H1 (cell line): ENCODE data around the gene CA14. TPM values are rescaled to one million over a fixed set of nuclear protein-coding genes. Genes with fewer than 3 reads are reported as not detected.

ENCODE experiments used
- BCL11A ChIP-seq, 2 experiments: IDR thresholded peaks; one replicate each; pipeline ENCODE4 v1.6.1; 2011; ENCODE audit warnings: low read depth in 2 of 2, low read length in 2 of 2, mild to moderate bottlenecking in 2 of 2
- EZH2 ChIP-seq: fragments of 200-600 bp; sonication (generic); IDR thresholded peaks from 2 replicates; pipeline ENCODE4 v1.7.1; 2012; ENCODE audit warnings: low read depth, mild to moderate bottlenecking, moderate library complexity, low read length, inconsistent platforms; ENCODE audit not compliant: severe bottlenecking
- KDM4A ChIP-seq: IDR thresholded peaks from one replicate; pipeline ENCODE4 v1.7.1; 2012; ENCODE audit warnings: low read depth, mild to moderate bottlenecking, moderate library complexity, low read length, inconsistent platforms; ENCODE audit not compliant: severe bottlenecking
- RNF2 ChIP-seq: fragments of 200-900, 300-1000 bp; sonication (generic); IDR thresholded peaks from 2 replicates; pipeline ENCODE4 v1.7.1; 2016; ENCODE audit warnings: borderline replicate concordance, low read depth, mild to moderate bottlenecking, antibody characterized with exemption, low read length; ENCODE audit not compliant: poor library complexity, severe bottlenecking; ENCODE audit errors: missing control alignments
- polyA plus RNA-seq, 7 experiments: library from polyadenylated mRNA; depleted of rRNA in 3 of 7; stranded (reverse) in 5 of 7; unstranded in 2 of 7; fragments of >200 nt in 5 of 7; fragments of 200-250 nt in 2 of 7; gene quantifications; 1 replicate in 5 of 7; 2 replicates in 1 of 7; 4 replicates in 1 of 7; pipeline versions ENCODE4 v1.2.1 to v1.2.3, GENCODE V29; 2011 to 2013; ENCODE audit warnings: missing spikeins in 2 of 7, mixed read lengths in 2 of 7
- total RNA-seq: library from RNA; stranded (reverse); fragmentation: NEBNext Ultra II Directional; extraction: Animal tissue kit (Norgen Biotek cat#: 25700); gene quantifications from 2 replicates; pipeline ENCODE4 v1.2.1, GENCODE V29; 2021

CA14 gene
- total and polyA plus RNA-seq, 2 of the 8 experiments (the other 6 are each of a cell fraction or from before 2014, with no cell fraction given): 52.3 to 105 TPM

GRCh38 chr1:150210091-150210490, 47.5 kb upstream of the CA14 start (continued):
- TF ChIP-seq EZH2 (no peak), BCL11A (IDR thresholded peaks at IDR 0.05; ENCODE audit: low read depth in 2 of 2, low read length in 2 of 2) (no peak), KDM4A (no peak), RNF2 (no peak)
